ENCODE results near the gene NUCB1. TPM values are rescaled to one million over a fixed set of nuclear protein-coding genes. Genes with fewer than 3 reads are reported as not detected.
A peak's percentile ranks its signal among the peaks of the same experiment; 100 is the strongest.

Gene NUCB1
- total and polyA plus RNA-seq, 9 of the 15 experiments (the other 6 are each of a cell fraction or from before 2014, with no cell fraction given), result 3.1 to 153 (median 71.7) TPM

- TF ChIP-seq ARNT (IDR thresholded peaks at IDR 0.05), result 0 out of 4 replicates have a peak, but pooled peaks of 1 of the 2 experiments have one; percentile 39
- peak in 1 of 2 experiments; percentile 28; a peak in 1 of 4 replicates for TF ChIP-seq HDAC1 (IDR thresholded peaks at IDR 0.05)
- TF ChIP-seq NFIC (IDR thresholded peaks at IDR 0.05), result peak; percentile 42; the same call in 1 of the 2 replicates
- no peak for TF ChIP-seq PRPF4 (IDR thresholded peaks at IDR 0.05; ENCODE audit: insufficient read depth, low read depth, low read length, poor library complexity, severe bottlenecking)
- peak; percentile 26; the same call in 1 of the 2 replicates for TF ChIP-seq SMARCA5 (IDR thresholded peaks at IDR 0.05)
- TF ChIP-seq EGR1 (conservative IDR thresholded peaks at IDR 0.05), result peak; percentile 43
- TF ChIP-seq SREBF2 (CRISPR knock-in tag; IDR thresholded peaks at IDR 0.05), result no peak
- no peak for TF ChIP-seq HDAC6 (IDR thresholded peaks at IDR 0.05; ENCODE audit: low read depth, low read length)
- TF ChIP-seq RFX1 (IDR thresholded peaks at IDR 0.05), result no peak
- TF ChIP-seq, protein P1, sequence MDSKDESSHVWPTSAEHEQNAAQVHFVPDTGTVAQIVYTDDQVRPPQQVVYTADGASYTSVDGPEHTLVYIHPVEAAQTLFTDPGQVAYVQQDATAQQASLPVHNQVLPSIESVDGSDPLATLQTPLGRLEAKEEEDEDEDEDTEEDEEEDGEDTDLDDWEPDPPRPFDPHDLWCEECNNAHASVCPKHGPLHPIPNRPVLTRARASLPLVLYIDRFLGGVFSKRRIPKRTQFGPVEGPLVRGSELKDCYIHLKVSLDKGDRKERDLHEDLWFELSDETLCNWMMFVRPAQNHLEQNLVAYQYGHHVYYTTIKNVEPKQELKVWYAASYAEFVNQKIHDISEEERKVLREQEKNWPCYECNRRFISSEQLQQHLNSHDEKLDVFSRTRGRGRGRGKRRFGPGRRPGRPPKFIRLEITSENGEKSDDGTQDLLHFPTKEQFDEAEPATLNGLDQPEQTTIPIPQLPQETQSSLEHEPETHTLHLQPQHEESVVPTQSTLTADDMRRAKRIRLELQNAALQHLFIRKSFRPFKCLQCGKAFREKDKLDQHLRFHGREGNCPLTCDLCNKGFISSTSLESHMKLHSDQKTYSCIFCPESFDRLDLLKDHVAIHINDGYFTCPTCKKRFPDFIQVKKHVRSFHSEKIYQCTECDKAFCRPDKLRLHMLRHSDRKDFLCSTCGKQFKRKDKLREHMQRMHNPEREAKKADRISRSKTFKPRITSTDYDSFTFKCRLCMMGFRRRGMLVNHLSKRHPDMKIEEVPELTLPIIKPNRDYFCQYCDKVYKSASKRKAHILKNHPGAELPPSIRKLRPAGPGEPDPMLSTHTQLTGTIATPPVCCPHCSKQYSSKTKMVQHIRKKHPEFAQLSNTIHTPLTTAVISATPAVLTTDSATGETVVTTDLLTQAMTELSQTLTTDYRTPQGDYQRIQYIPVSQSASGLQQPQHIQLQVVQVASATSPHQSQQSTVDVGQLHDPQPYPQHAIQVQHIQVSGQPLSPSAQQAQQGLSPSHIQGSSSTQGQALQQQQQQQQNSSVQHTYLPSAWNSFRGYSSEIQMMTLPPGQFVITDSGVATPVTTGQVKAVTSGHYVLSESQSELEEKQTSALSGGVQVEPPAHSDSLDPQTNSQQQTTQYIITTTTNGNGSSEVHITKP (IDR thresholded peaks at IDR 0.05; ENCODE audit: partially characterized antibody), result no peak
- peak; percentile 90 for TF ChIP-seq NR2C1 (IDR thresholded peaks at IDR 0.05)
- peak; percentile 89 for TF ChIP-seq NR2C1 (tag; IDR thresholded peaks at IDR 0.05)
- no peak for TF ChIP-seq SIX5 (IDR thresholded peaks at IDR 0.05; ENCODE audit: borderline replicate concordance in 1 of 2, insufficient read depth in 1 of 2, low read depth in 1 of 2, low read length in 2 of 2)
- TF ChIP-seq HEY1 (CRISPR knock-in tag; IDR thresholded peaks at IDR 0.05; ENCODE audit: borderline replicate concordance), result no peak
- TF ChIP-seq ZC3H11A (IDR thresholded peaks at IDR 0.05; ENCODE audit: low read depth, low read length), result no peak
- no peak for TF ChIP-seq PHB2 (IDR thresholded peaks at IDR 0.05; ENCODE audit: low read depth)
- TF ChIP-seq, protein P2, sequence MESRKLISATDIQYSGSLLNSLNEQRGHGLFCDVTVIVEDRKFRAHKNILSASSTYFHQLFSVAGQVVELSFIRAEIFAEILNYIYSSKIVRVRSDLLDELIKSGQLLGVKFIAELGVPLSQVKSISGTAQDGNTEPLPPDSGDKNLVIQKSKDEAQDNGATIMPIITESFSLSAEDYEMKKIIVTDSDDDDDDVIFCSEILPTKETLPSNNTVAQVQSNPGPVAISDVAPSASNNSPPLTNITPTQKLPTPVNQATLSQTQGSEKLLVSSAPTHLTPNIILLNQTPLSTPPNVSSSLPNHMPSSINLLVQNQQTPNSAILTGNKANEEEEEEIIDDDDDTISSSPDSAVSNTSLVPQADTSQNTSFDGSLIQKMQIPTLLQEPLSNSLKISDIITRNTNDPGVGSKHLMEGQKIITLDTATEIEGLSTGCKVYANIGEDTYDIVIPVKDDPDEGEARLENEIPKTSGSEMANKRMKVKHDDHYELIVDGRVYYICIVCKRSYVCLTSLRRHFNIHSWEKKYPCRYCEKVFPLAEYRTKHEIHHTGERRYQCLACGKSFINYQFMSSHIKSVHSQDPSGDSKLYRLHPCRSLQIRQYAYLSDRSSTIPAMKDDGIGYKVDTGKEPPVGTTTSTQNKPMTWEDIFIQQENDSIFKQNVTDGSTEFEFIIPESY (CRISPR knock-in tag; IDR thresholded peaks at IDR 0.05), result peak; percentile 79
- no peak for TF ChIP-seq MCM3 (IDR thresholded peaks at IDR 0.05)
- TF ChIP-seq ZSCAN32 (CRISPR knock-in tag; IDR thresholded peaks at IDR 0.05), result no peak
- peak; percentile 19 to 50; a peak in 1 of 4 replicates for TF ChIP-seq KDM1A (IDR thresholded peaks at IDR 0.05)
- TF ChIP-seq, protein P3, sequence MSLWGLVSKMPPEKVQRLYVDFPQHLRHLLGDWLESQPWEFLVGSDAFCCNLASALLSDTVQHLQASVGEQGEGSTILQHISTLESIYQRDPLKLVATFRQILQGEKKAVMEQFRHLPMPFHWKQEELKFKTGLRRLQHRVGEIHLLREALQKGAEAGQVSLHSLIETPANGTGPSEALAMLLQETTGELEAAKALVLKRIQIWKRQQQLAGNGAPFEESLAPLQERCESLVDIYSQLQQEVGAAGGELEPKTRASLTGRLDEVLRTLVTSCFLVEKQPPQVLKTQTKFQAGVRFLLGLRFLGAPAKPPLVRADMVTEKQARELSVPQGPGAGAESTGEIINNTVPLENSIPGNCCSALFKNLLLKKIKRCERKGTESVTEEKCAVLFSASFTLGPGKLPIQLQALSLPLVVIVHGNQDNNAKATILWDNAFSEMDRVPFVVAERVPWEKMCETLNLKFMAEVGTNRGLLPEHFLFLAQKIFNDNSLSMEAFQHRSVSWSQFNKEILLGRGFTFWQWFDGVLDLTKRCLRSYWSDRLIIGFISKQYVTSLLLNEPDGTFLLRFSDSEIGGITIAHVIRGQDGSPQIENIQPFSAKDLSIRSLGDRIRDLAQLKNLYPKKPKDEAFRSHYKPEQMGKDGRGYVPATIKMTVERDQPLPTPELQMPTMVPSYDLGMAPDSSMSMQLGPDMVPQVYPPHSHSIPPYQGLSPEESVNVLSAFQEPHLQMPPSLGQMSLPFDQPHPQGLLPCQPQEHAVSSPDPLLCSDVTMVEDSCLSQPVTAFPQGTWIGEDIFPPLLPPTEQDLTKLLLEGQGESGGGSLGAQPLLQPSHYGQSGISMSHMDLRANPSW (CRISPR knock-in tag; IDR thresholded peaks at IDR 0.05), result no peak
Measured at GRCh38 chr19:48961051-48961649, 61.0 kb downstream of the NUCB1 start (continued).
